Muscle layer of duodenum (tissue), 2 donors: ENCODE data around the gene CRABP1.

Experiments
- H3K27ac ChIP-seq: one replicate; pipeline ENCODE4 v1.7.0; 2013; ENCODE audit warnings: mild to moderate bottlenecking, low read length
- H3K27me3 ChIP-seq: one replicate; pipeline ENCODE4 v1.7.0; 2013; ENCODE audit warnings: low read depth, mild to moderate bottlenecking, control low read depth, low read length
- H3K36me3 ChIP-seq, 2 donors: one replicate each; pipeline ENCODE4 v1.7.0; 2013; ENCODE audit warnings: low read length in 2 of 2, control low read depth in 1 of 2, mild to moderate bottlenecking in 1 of 2; ENCODE audit not compliant: insufficient read depth in 2 of 2, control insufficient read depth in 1 of 2
- H3K4me1 ChIP-seq, 2 donors: one replicate each; pipeline ENCODE4 v1.7.0; 2013; ENCODE audit warnings: low read length in 2 of 2, mild to moderate bottlenecking in 2 of 2, control low read depth in 1 of 2, moderate library complexity in 1 of 2; ENCODE audit not compliant: insufficient read depth in 2 of 2, control insufficient read depth in 1 of 2
- H3K4me3 ChIP-seq, 2 donors: one replicate each; pipeline ENCODE4 v1.7.0; 2013; ENCODE audit warnings: low read length in 2 of 2, low read depth in 1 of 2, mild to moderate bottlenecking in 1 of 2
- H3K9me3 ChIP-seq, 2 donors: one replicate each; pipeline ENCODE4 v1.7.0; 2013; ENCODE audit warnings: low read length in 2 of 2, control low read depth in 1 of 2, mild to moderate bottlenecking in 1 of 2; ENCODE audit not compliant: control insufficient read depth in 1 of 2
- donor health status: healthy.

Gene CRABP1

GRCh38 chr15:78320183-78320582, 20.0 kb upstream of the CRABP1 start:
- H3K4me1 ChIP-seq = no peaks in the 10 kb centered on the region
- H3K27ac ChIP-seq = no peak overlapping the region
- no peaks in the 10 kb centered on the region for H3K9me3 ChIP-seq
- no peaks in the 10 kb centered on the region for H3K27me3 ChIP-seq
- no peaks in the 10 kb centered on the region for H3K36me3 ChIP-seq
- no peak overlapping the region for H3K4me3 ChIP-seq

GRCh38 chr15:78321041-78321570, 19.0 kb upstream of the CRABP1 start:
- H3K9me3 ChIP-seq = no peaks in the 10 kb centered on the region

GRCh38 chr15:78321786-78322185, 18.4 kb upstream of the CRABP1 start:
- Histone ChIP-seq H3K27ac (no peak overlapping the region), H3K4me3 (no peak overlapping the region), H3K4me1 (no peaks in the 10 kb centered on the region), H3K27me3 (no peaks in the 10 kb centered on the region), H3K9me3 (no peaks in the 10 kb centered on the region), H3K36me3 (no peaks in the 10 kb centered on the region)

More at GRCh38 chr15:78321041-78321570, 19.0 kb upstream of the CRABP1 start:
- Histone ChIP-seq H3K27ac (no peak overlapping the region), H3K27me3 (no peaks in the 10 kb centered on the region), H3K4me3 (no peak overlapping the region), H3K36me3 (no peaks in the 10 kb centered on the region), H3K4me1 (no peaks in the 10 kb centered on the region)

- Histone ChIP-seq H3K9me3 (no peaks in the 10 kb centered on the region), H3K36me3 (no peaks in the 10 kb centered on the region), H3K27me3 (no peaks in the 10 kb centered on the region), H3K27ac (no peak overlapping the region), H3K4me1 (no peaks in the 10 kb centered on the region), H3K4me3 (no peak overlapping the region)
These were observed 17.9 kb upstream of the CRABP1 start for GRCh38 chr15:78322243-78322642.

- no peaks in the 10 kb centered on the region for H3K27me3 ChIP-seq
- H3K4me3 ChIP-seq = no peak overlapping the region
- H3K9me3 ChIP-seq = no peaks in the 10 kb centered on the region
- no peak overlapping the region for H3K27ac ChIP-seq
- H3K4me1 ChIP-seq = no peaks in the 10 kb centered on the region
- no peaks in the 10 kb centered on the region for H3K36me3 ChIP-seq
These were observed 17.2 kb upstream of the CRABP1 start for GRCh38 chr15:78322724-78323521.

GRCh38 chr15:78323693-78324092, 16.5 kb upstream of the CRABP1 start:
- no peaks in the 10 kb centered on the region for H3K9me3 ChIP-seq
- H3K4me3 ChIP-seq = no peak overlapping the region
- H3K36me3 ChIP-seq = no peaks in the 10 kb centered on the region
- no peak overlapping the region for H3K27ac ChIP-seq
- no peaks in the 10 kb centered on the region for H3K4me1 ChIP-seq
- no peaks in the 10 kb centered on the region for H3K27me3 ChIP-seq

- no peaks in the 10 kb centered on the region for H3K9me3 ChIP-seq
- no peaks in the 10 kb centered on the region for H3K27me3 ChIP-seq
- no peaks in the 10 kb centered on the region for H3K36me3 ChIP-seq
- H3K27ac ChIP-seq = no peak overlapping the region
- H3K4me1 ChIP-seq = no peaks in the 10 kb centered on the region
- no peak overlapping the region for H3K4me3 ChIP-seq
These were observed 16.0 kb upstream of the CRABP1 start for GRCh38 chr15:78324144-78324543.

- Histone ChIP-seq H3K4me3 (no peak overlapping the region), H3K27ac (no peak overlapping the region), H3K9me3 (no peaks in the 10 kb centered on the region), H3K36me3 (no peaks in the 10 kb centered on the region), H3K27me3 (no peaks in the 10 kb centered on the region), H3K4me1 (no peaks in the 10 kb centered on the region)
These were observed 14.9 kb upstream of the CRABP1 start for GRCh38 chr15:78325092-78325843.

- no peak overlapping the region for H3K27ac ChIP-seq
- no peaks in the 10 kb centered on the region for H3K4me1 ChIP-seq
- H3K36me3 ChIP-seq = no peaks in the 10 kb centered on the region
- no peaks in the 10 kb centered on the region for H3K27me3 ChIP-seq
- H3K9me3 ChIP-seq = no peaks in the 10 kb centered on the region
- H3K4me3 ChIP-seq = no peak overlapping the region
These were observed 12.7 kb upstream of the CRABP1 start for GRCh38 chr15:78327466-78327865.

GRCh38 chr15:78329625-78330024, 10.5 kb upstream of the CRABP1 start:
- H3K27ac ChIP-seq = no peak overlapping the region
- H3K9me3 ChIP-seq = no peaks in the 10 kb centered on the region
- no peak overlapping the region for H3K4me3 ChIP-seq
- no peaks in the 10 kb centered on the region for H3K27me3 ChIP-seq
- no peaks in the 10 kb centered on the region for H3K4me1 ChIP-seq
- no peaks in the 10 kb centered on the region for H3K36me3 ChIP-seq

GRCh38 chr15:78334845-78335244, 5.3 kb upstream of the CRABP1 start:
- H3K9me3 ChIP-seq = no peaks in the 10 kb centered on the region
- no peaks in the 10 kb centered on the region for H3K36me3 ChIP-seq
- peaks cover 13% of the 10 kb centered on the region for H3K27me3 ChIP-seq
- H3K4me1 ChIP-seq = no peaks in the 10 kb centered on the region
- H3K27ac ChIP-seq = no peak overlapping the region
- H3K4me3 ChIP-seq = no peak overlapping the region
